Measurements from ENCODE around the gene WNT2B.
"Not testable (repeated sequence)": the region's sequence is repeated elsewhere in the genome, so short reads cannot be mapped to it uniquely, and the experiment has no call there.

WNT2B gene

GRCh38 chr1:112478314-112478713 is 30.5 kb upstream of the WNT2B start:
- H3K4me3 ChIP-seq (ENCODE audit: low read depth, low read length): no peak overlapping the region
- TF ChIP-seq MAX (IDR thresholded peaks at IDR 0.05; ENCODE audit: low read depth, low read length): no peak
- no peak for DNase-seq (ENCODE audit: low read depth)

GRCh38 chr1:112486063-112486462 is 22.7 kb upstream of the WNT2B start:
- H3K4me3 ChIP-seq (ENCODE audit: low read depth, low read length); DNase-seq (ENCODE audit: low read depth): not testable (repeated sequence)

GRCh38 chr1:112487686-112488085 is 21.1 kb upstream of the WNT2B start:
- not testable (repeated sequence) for H3K4me3 ChIP-seq (ENCODE audit: low read depth, low read length); DNase-seq (ENCODE audit: low read depth)

GRCh38 chr1:112488141-112488540 is 20.6 kb upstream of the WNT2B start:
- TF ChIP-seq CTCF (IDR thresholded peaks at IDR 0.05; ENCODE audit: low read depth, low read length) (no peak), MYC (IDR thresholded peaks at IDR 0.05; ENCODE audit: low read depth, low read length) (no peak), MAX (IDR thresholded peaks at IDR 0.05; ENCODE audit: low read depth, low read length) (no peak), POLR2A (IDR thresholded peaks at IDR 0.05; ENCODE audit: extremely low read depth, insufficient read length) (no peak)
- H3K4me3 ChIP-seq (ENCODE audit: low read depth, low read length): no peak overlapping the region
- DNase-seq (ENCODE audit: low read depth): no peak

- no peak overlapping the region for H3K4me3 ChIP-seq (ENCODE audit: low read depth, low read length)
- no peak for DNase-seq (ENCODE audit: low read depth)
- TF ChIP-seq CTCF (IDR thresholded peaks at IDR 0.05; ENCODE audit: low read depth, low read length) (no peak), POLR2A (IDR thresholded peaks at IDR 0.05; ENCODE audit: extremely low read depth, insufficient read length) (no peak), MAX (IDR thresholded peaks at IDR 0.05; ENCODE audit: low read depth, low read length) (no peak), MYC (IDR thresholded peaks at IDR 0.05; ENCODE audit: low read depth, low read length) (no peak)
These were observed 16.7 kb upstream of the WNT2B start for GRCh38 chr1:112492076-112492475.

GRCh38 chr1:112493351-112493750 is 15.4 kb upstream of the WNT2B start:
- no peak for DNase-seq (ENCODE audit: low read depth)
- no peak overlapping the region for H3K4me3 ChIP-seq (ENCODE audit: low read depth, low read length)
- TF ChIP-seq POLR2A (IDR thresholded peaks at IDR 0.05; ENCODE audit: extremely low read depth, insufficient read length) (no peak), MAX (IDR thresholded peaks at IDR 0.05; ENCODE audit: low read depth, low read length) (no peak), MYC (IDR thresholded peaks at IDR 0.05; ENCODE audit: low read depth, low read length) (no peak), CTCF (IDR thresholded peaks at IDR 0.05; ENCODE audit: low read depth, low read length) (no peak)

- no peak for TF ChIP-seq CTCF (IDR thresholded peaks at IDR 0.05; ENCODE audit: low read depth, low read length)
- TF ChIP-seq MAX (IDR thresholded peaks at IDR 0.05; ENCODE audit: low read depth, low read length): no peak
- no peak for TF ChIP-seq POLR2A (IDR thresholded peaks at IDR 0.05; ENCODE audit: extremely low read depth, insufficient read length)
- no peak for TF ChIP-seq MYC (IDR thresholded peaks at IDR 0.05; ENCODE audit: low read depth, low read length)
- H3K4me3 ChIP-seq (ENCODE audit: low read depth, low read length): no peak overlapping the region
- no peak for DNase-seq (ENCODE audit: low read depth)
These were observed 12.5 kb upstream of the WNT2B start for GRCh38 chr1:112496290-112496689.
